ENCODE results near the gene BRIP1.

Gene BRIP1

DNA sequence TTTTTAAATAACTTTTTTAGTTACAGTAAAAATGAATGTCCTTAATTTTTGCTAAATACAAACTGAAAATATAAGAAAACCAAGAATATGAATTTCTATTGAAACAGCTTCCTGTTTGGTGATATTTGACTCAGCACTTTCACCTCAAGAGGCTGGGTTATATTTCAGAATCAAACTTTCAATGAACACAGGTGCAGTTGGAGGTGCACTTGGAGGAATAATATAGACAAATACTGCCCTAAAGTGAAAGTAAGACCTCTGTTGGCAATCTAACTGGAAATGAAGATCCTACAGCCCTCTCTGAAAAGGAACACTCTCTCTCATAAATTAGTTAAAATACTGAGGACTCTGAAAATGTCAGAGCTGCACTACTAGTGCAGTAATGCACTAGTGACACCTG, 106.2 kb downstream of the BRIP1 start:
- H3K4me2 ChIP-seq (ENCODE audit: low read length), result no peak overlapping the region
- no peak overlapping the region for H3K4me3 ChIP-seq (ENCODE audit: low read depth, low read length)
- H3K14ac ChIP-seq (ENCODE audit: low read length), result no peak overlapping the region
- no peaks in the 10 kb centered on the region for H3K4me1 ChIP-seq (ENCODE audit: control insufficient read depth in 1 of 2, insufficient read depth in 2 of 2, low read length in 2 of 2)
- H3K36me3 ChIP-seq (ENCODE audit: control insufficient read depth in 1 of 2, insufficient read depth in 2 of 2, low read length in 2 of 2), result peaks cover 0 to 3% of the 10 kb centered on the region in 2 experiments
- H3K18ac ChIP-seq (ENCODE audit: low read length), result no peak overlapping the region
- no peaks in the 10 kb centered on the region for H3K79me1 ChIP-seq (ENCODE audit: low read length)
- H4K12ac ChIP-seq (ENCODE audit: low read depth, low read length), result no peak overlapping the region
- H4K91ac ChIP-seq (ENCODE audit: low read depth, low read length), result no peak overlapping the region
- H2AFZ ChIP-seq (ENCODE audit: insufficient read depth, low read length, poor library complexity), result no peak overlapping the region
- no peak overlapping the region for H4K8ac ChIP-seq (ENCODE audit: low read depth, low read length)
- no peaks in the 10 kb centered on the region for H3K79me2 ChIP-seq (ENCODE audit: control insufficient read depth, insufficient read depth, low read length, poor library complexity)
- H3K27ac ChIP-seq (ENCODE audit: low read depth, low read length), result no peak overlapping the region
- no peak overlapping the region for H3K23ac ChIP-seq (ENCODE audit: low read length)
- no peak overlapping the region for H2BK120ac ChIP-seq (ENCODE audit: insufficient read depth, low read length, poor library complexity)
- no peak overlapping the region for H3K9ac ChIP-seq (ENCODE audit: low read length)
- DNase-seq, result no peak
- H2BK12ac ChIP-seq (ENCODE audit: low read length), result no peak overlapping the region
- no peak overlapping the region for H2BK5ac ChIP-seq (ENCODE audit: low read depth, low read length, poor library complexity)
- H3K9me3 ChIP-seq (ENCODE audit: insufficient read depth, low read depth, low read length), result no peaks in the 10 kb centered on the region
- no peak overlapping the region for H3K4ac ChIP-seq (ENCODE audit: low read depth, low read length)
- no peaks in the 10 kb centered on the region for H3K27me3 ChIP-seq (ENCODE audit: insufficient read depth, low read length)
- H2AK5ac ChIP-seq (ENCODE audit: low read length), result no peak overlapping the region

DNA sequence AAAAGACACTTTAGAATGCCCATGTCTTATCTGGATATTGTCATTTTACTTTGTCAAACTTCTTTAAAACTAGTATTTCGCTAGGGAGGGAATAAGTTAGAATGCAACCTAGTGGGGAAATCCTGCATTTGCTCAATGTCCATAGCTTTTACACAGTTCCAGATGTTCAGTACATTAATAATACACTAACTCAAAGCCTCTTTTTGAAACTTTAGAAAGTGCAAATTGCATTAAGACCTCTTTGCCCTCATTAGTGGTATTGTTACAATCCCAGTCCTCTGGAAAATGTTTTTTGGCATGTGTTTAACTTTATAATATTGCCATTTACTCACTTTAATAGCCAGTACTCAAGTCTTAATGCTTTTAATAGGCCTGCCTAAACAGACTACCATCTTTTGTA, 106.8 kb downstream of the BRIP1 start:
- no peak overlapping the region for H4K12ac ChIP-seq (ENCODE audit: low read depth, low read length)
- WGBS (ENCODE audit: extremely low coverage, insufficient coverage, insufficient read length), result no CpG with 5 or more reads among the region's 1 CpG
- H3K18ac ChIP-seq (ENCODE audit: low read length), result no peak overlapping the region

DNA sequence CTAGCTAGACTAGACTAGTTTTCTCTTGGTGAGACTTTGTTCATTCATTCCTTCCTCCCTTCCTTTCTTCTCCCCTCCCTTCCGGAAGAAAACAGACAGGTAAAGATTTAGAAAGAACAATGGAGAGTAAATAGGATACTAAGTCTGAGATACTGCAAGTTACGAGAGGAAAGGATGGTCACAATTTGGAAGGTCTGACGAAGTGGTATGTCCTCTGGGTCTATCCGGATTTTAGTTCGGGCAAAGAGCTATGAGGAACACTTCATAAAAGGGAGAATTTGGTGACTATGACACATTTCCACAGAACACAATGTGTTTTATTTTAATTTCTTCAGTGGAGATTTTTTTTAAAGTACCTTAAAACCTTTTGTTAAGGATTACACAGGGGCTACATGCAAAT, 107.7 kb downstream of the BRIP1 start:
- H2AFZ ChIP-seq (ENCODE audit: insufficient read depth, low read length, poor library complexity), result no peak overlapping the region
- H3K9me3 ChIP-seq (ENCODE audit: insufficient read depth, low read depth, low read length), result no peaks in the 10 kb centered on the region
- H2AK5ac ChIP-seq (ENCODE audit: low read length), result no peak overlapping the region
- H2BK12ac ChIP-seq (ENCODE audit: low read length), result no peak overlapping the region
- H3K4me3 ChIP-seq (ENCODE audit: low read depth, low read length), result no peak overlapping the region
- no peak overlapping the region for H3K9ac ChIP-seq (ENCODE audit: low read length)
- H3K79me1 ChIP-seq (ENCODE audit: low read length), result no peaks in the 10 kb centered on the region
- H3K18ac ChIP-seq (ENCODE audit: low read length), result no peak overlapping the region
- H3K4me1 ChIP-seq (ENCODE audit: control insufficient read depth in 1 of 2, insufficient read depth in 2 of 2, low read length in 2 of 2), result no peaks in the 10 kb centered on the region
- H2BK5ac ChIP-seq (ENCODE audit: low read depth, low read length, poor library complexity), result no peak overlapping the region
- H3K27me3 ChIP-seq (ENCODE audit: insufficient read depth, low read length), result no peaks in the 10 kb centered on the region
- H3K79me2 ChIP-seq (ENCODE audit: control insufficient read depth, insufficient read depth, low read length, poor library complexity), result no peaks in the 10 kb centered on the region
- no peak overlapping the region for H3K27ac ChIP-seq (ENCODE audit: low read depth, low read length)
- no peak overlapping the region for H4K12ac ChIP-seq (ENCODE audit: low read depth, low read length)
- no peak overlapping the region for H3K4ac ChIP-seq (ENCODE audit: low read depth, low read length)
- no peak overlapping the region for H3K4me2 ChIP-seq (ENCODE audit: low read length)
- peaks cover 0 to 3% of the 10 kb centered on the region in 2 experiments for H3K36me3 ChIP-seq (ENCODE audit: control insufficient read depth in 1 of 2, insufficient read depth in 2 of 2, low read length in 2 of 2)
- H3K14ac ChIP-seq (ENCODE audit: low read length), result no peak overlapping the region
- no peak for DNase-seq
- no peak overlapping the region for H2BK120ac ChIP-seq (ENCODE audit: insufficient read depth, low read length, poor library complexity)
- no peak overlapping the region for H4K91ac ChIP-seq (ENCODE audit: low read depth, low read length)
- no peak overlapping the region for H4K8ac ChIP-seq (ENCODE audit: low read depth, low read length)
- H3K23ac ChIP-seq (ENCODE audit: low read length), result no peak overlapping the region
- no CpG with 5 or more reads among the region's 5 CpGs for WGBS (ENCODE audit: extremely low coverage, insufficient coverage, insufficient read length)

More for the DNA sequence above, 106.8 kb downstream of the BRIP1 start:
- DNase-seq, result no peak
- Histone ChIP-seq H3K4ac (ENCODE audit: low read depth, low read length) (no peak overlapping the region), H2AFZ (ENCODE audit: insufficient read depth, low read length, poor library complexity) (no peak overlapping the region), H2BK120ac (ENCODE audit: insufficient read depth, low read length, poor library complexity) (no peak overlapping the region), H3K27ac (ENCODE audit: low read depth, low read length) (no peak overlapping the region), H3K4me3 (ENCODE audit: low read depth, low read length) (no peak overlapping the region), H3K4me1 (ENCODE audit: control insufficient read depth in 1 of 2, insufficient read depth in 2 of 2, low read length in 2 of 2) (no peaks in the 10 kb centered on the region), H3K4me2 (ENCODE audit: low read length) (no peak overlapping the region), H4K8ac (ENCODE audit: low read depth, low read length) (no peak overlapping the region), H3K9ac (ENCODE audit: low read length) (no peak overlapping the region), H4K91ac (ENCODE audit: low read depth, low read length) (no peak overlapping the region), H2BK5ac (ENCODE audit: low read depth, low read length, poor library complexity) (no peak overlapping the region), H3K79me2 (ENCODE audit: control insufficient read depth, insufficient read depth, low read length, poor library complexity) (no peaks in the 10 kb centered on the region), H3K14ac (ENCODE audit: low read length) (no peak overlapping the region), H3K27me3 (ENCODE audit: insufficient read depth, low read length) (no peaks in the 10 kb centered on the region), H3K36me3 (ENCODE audit: control insufficient read depth in 1 of 2, insufficient read depth in 2 of 2, low read length in 2 of 2) (peaks cover 0 to 3% of the 10 kb centered on the region in 2 experiments), H3K79me1 (ENCODE audit: low read length) (no peaks in the 10 kb centered on the region), H2BK12ac (ENCODE audit: low read length) (no peak overlapping the region), H3K23ac (ENCODE audit: low read length) (no peak overlapping the region), H2AK5ac (ENCODE audit: low read length) (no peak overlapping the region), H3K9me3 (ENCODE audit: insufficient read depth, low read depth, low read length) (no peaks in the 10 kb centered on the region)

DNA sequence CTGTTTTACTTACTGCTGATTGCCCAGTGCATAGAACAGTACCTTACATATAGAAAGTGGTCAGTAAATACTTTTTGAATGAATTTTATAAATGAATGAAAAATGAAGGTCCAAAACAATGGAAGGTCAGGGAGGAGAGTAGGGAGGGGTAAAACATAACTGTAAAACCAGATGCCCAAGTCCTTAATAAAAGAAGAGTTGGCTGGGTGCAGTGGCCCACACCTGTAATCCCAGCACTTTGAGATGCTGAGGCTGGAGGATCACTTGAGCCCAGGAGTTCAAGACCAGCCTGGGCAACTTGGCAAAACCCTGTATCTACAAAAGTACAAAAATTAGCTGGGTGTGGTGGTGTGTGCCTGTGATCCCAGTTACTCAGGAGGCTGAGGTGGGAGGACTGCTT, 108.2 kb downstream of the BRIP1 start:
- no peaks in the 10 kb centered on the region for H3K79me1 ChIP-seq (ENCODE audit: low read length)
- no peak overlapping the region for H2BK5ac ChIP-seq (ENCODE audit: low read depth, low read length, poor library complexity)
- no peak overlapping the region for H2AFZ ChIP-seq (ENCODE audit: insufficient read depth, low read length, poor library complexity)
- peaks cover 0 to 3% of the 10 kb centered on the region in 2 experiments for H3K36me3 ChIP-seq (ENCODE audit: control insufficient read depth in 1 of 2, insufficient read depth in 2 of 2, low read length in 2 of 2)
- H3K4me3 ChIP-seq (ENCODE audit: low read depth, low read length), result no peak overlapping the region
- no peaks in the 10 kb centered on the region for H3K4me1 ChIP-seq (ENCODE audit: control insufficient read depth in 1 of 2, insufficient read depth in 2 of 2, low read length in 2 of 2)
- no peak overlapping the region for H3K4me2 ChIP-seq (ENCODE audit: low read length)
- no peaks in the 10 kb centered on the region for H3K9me3 ChIP-seq (ENCODE audit: insufficient read depth, low read depth, low read length)
- no peak overlapping the region for H2BK120ac ChIP-seq (ENCODE audit: insufficient read depth, low read length, poor library complexity)
- no peak overlapping the region for H3K4ac ChIP-seq (ENCODE audit: low read depth, low read length)
- H3K9ac ChIP-seq (ENCODE audit: low read length), result no peak overlapping the region
- no peak overlapping the region for H2BK12ac ChIP-seq (ENCODE audit: low read length)
- H4K8ac ChIP-seq (ENCODE audit: low read depth, low read length), result no peak overlapping the region
- no peak overlapping the region for H2AK5ac ChIP-seq (ENCODE audit: low read length)
- H4K12ac ChIP-seq (ENCODE audit: low read depth, low read length), result no peak overlapping the region
- no peak overlapping the region for H3K23ac ChIP-seq (ENCODE audit: low read length)
- H3K27ac ChIP-seq (ENCODE audit: low read depth, low read length), result no peak overlapping the region
- H3K18ac ChIP-seq (ENCODE audit: low read length), result no peak overlapping the region
- H3K79me2 ChIP-seq (ENCODE audit: control insufficient read depth, insufficient read depth, low read length, poor library complexity), result no peaks in the 10 kb centered on the region
- H4K91ac ChIP-seq (ENCODE audit: low read depth, low read length), result no peak overlapping the region
- H3K27me3 ChIP-seq (ENCODE audit: insufficient read depth, low read length), result no peaks in the 10 kb centered on the region
- no peak for DNase-seq
- H3K14ac ChIP-seq (ENCODE audit: low read length), result no peak overlapping the region

DNA sequence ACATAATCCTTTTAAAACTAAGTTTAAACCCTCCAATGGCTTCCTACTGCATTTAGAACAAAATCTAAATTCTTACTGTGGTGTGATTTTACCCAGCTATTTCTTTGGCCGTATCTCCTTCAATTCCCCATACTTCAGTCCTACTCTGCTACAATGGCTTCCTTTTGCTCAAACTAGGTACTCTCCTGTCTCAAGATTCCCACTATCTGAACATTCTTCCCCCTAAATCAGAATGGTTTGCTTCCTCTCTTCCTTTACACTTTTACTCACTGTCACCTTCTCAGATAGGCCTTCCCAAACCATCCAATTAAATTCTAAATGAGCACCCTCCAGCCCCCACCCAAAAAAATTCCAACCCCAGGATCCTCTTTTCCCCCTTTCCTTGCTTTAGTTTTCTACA, 109.2 kb downstream of the BRIP1 start:
- Histone ChIP-seq H3K36me3 (ENCODE audit: control insufficient read depth in 1 of 2, insufficient read depth in 2 of 2, low read length in 2 of 2) (peaks cover 0 to 3% of the 10 kb centered on the region in 2 experiments), H4K91ac (ENCODE audit: low read depth, low read length) (no peak overlapping the region), H2AFZ (ENCODE audit: insufficient read depth, low read length, poor library complexity) (no peak overlapping the region), H4K12ac (ENCODE audit: low read depth, low read length) (no peak overlapping the region), H3K4me1 (ENCODE audit: control insufficient read depth in 1 of 2, insufficient read depth in 2 of 2, low read length in 2 of 2) (no peaks in the 10 kb centered on the region), H3K18ac (ENCODE audit: low read length) (no peak overlapping the region), H2BK120ac (ENCODE audit: insufficient read depth, low read length, poor library complexity) (no peak overlapping the region), H3K27me3 (ENCODE audit: insufficient read depth, low read length) (no peaks in the 10 kb centered on the region), H3K79me2 (ENCODE audit: control insufficient read depth, insufficient read depth, low read length, poor library complexity) (no peaks in the 10 kb centered on the region), H2AK5ac (ENCODE audit: low read length) (no peak overlapping the region), H3K9me3 (ENCODE audit: insufficient read depth, low read depth, low read length) (no peaks in the 10 kb centered on the region), H3K23ac (ENCODE audit: low read length) (no peak overlapping the region), H2BK5ac (ENCODE audit: low read depth, low read length, poor library complexity) (no peak overlapping the region), H4K8ac (ENCODE audit: low read depth, low read length) (no peak overlapping the region), H3K4ac (ENCODE audit: low read depth, low read length) (no peak overlapping the region), H3K14ac (ENCODE audit: low read length) (no peak overlapping the region), H2BK12ac (ENCODE audit: low read length) (no peak overlapping the region), H3K4me3 (ENCODE audit: low read depth, low read length) (no peak overlapping the region), H3K4me2 (ENCODE audit: low read length) (no peak overlapping the region), H3K79me1 (ENCODE audit: low read length) (no peaks in the 10 kb centered on the region), H3K9ac (ENCODE audit: low read length) (no peak overlapping the region), H3K27ac (ENCODE audit: low read depth, low read length) (no peak overlapping the region)
- no CpG with 5 or more reads among the region's 1 CpG for WGBS (ENCODE audit: extremely low coverage, insufficient coverage, insufficient read length)
- no peak for DNase-seq
